Panc1 (cell line): ENCODE measurements around the gene CA12. TPM values are rescaled to one million over a fixed set of nuclear protein-coding genes. Genes with fewer than 3 reads are reported as not detected.

ENCODE experiments used
- ATAC-seq: fragments of 200-7000 bp; cut with Tn5 transposase; 2 replicates; pipeline ENCODE4 v1.9.1; 2020; ENCODE audit warnings: mild to moderate bottlenecking, moderate library complexity
- BruUV-seq: library from RNA; stranded (reverse); fragments of 400-500 nt; replicated peaks from 2 replicates; lab custom pipeline; 2021; lab: Mats Ljungman, UMichigan
- CTCF ChIA-PET: fragments of 300-600 bp; sonication (Branson Sonifier 250); formaldehyde crosslinking; loops from one replicate; lab custom pipeline; 2022; ENCODE audit warnings: antibody characterized with exemption; lab: Charles Lee
- POLR2A ChIA-PET: fragments of 300-600 bp; sonication (Branson Sonifier 250); formaldehyde crosslinking; loops from one replicate; lab custom pipeline; 2022; ENCODE audit warnings: antibody characterized with exemption; lab: Charles Lee
- DNase-seq: peaks from one replicate; pipeline ENCODE4 v3.0.0-alpha.2; 2010; ENCODE audit warnings: low read depth, low spot score
- H3K27ac ChIP-seq: 2 replicates; pipeline ENCODE4 v1.5.1; 2011; ENCODE audit warnings: mild to moderate bottlenecking, low read length, inconsistent platforms
- H3K27me3 ChIP-seq: fragments of 200-500 bp; sonication (Bioruptor generic); 2 replicates; pipeline ENCODE4 v1.6.0; 2014; ENCODE audit warnings: low read length, inconsistent platforms; ENCODE audit not compliant: control insufficient read depth, insufficient read depth
- H3K36me3 ChIP-seq: fragments of 200-500 bp; sonication (Bioruptor generic); 2 replicates; pipeline ENCODE4 v1.5.1; 2014; ENCODE audit warnings: inconsistent platforms, mild to moderate bottlenecking, low read length, moderate library complexity; ENCODE audit not compliant: control insufficient read depth, insufficient read depth
- H3K4me1 ChIP-seq: 2 replicates; pipeline ENCODE4 v1.5.1; 2011; ENCODE audit warnings: inconsistent platforms, mild to moderate bottlenecking, low read length, moderate library complexity; ENCODE audit not compliant: control insufficient read depth, insufficient read depth
- H3K4me3 ChIP-seq, 2 experiments: 2 replicates each; pipeline ENCODE4 v1.5.1; 2011 to 2012; ENCODE audit warnings: low read depth in 2 of 2, low read length in 2 of 2, mild to moderate bottlenecking in 2 of 2, inconsistent platforms in 1 of 2, moderate library complexity in 1 of 2
- H3K9me3 ChIP-seq: fragments of 200-500 bp; sonication (Bioruptor generic); 2 replicates; pipeline ENCODE4 v1.5.1; 2014; ENCODE audit warnings: low read depth, mild to moderate bottlenecking, inconsistent platforms, low read length, moderate library complexity; ENCODE audit not compliant: control insufficient read depth, insufficient read depth
- CTCF ChIP-seq: fragments of 450-650 bp; IDR thresholded peaks from 2 replicates; pipeline ENCODE4 v1.5.1; 2017; ENCODE audit warnings: mild to moderate bottlenecking
- POLR2AphosphoS5 ChIP-seq: IDR thresholded peaks from 2 replicates; pipeline ENCODE4 v1.6.1; 2012; ENCODE audit warnings: mild to moderate bottlenecking, low read depth, low read length, moderate library complexity
- SIN3A ChIP-seq: IDR thresholded peaks from 2 replicates; pipeline ENCODE4 v1.6.1; 2012; ENCODE audit warnings: low read depth, mild to moderate bottlenecking, low read length, moderate library complexity, borderline replicate concordance; ENCODE audit not compliant: insufficient read depth
- TCF7L2 ChIP-seq: IDR thresholded peaks from 2 replicates; pipeline ENCODE4 v1.6.1; 2011; ENCODE audit warnings: mild to moderate bottlenecking, low read depth, low read length, inconsistent platforms
- in situ Hi-C: cut with HindIII; loops from 2 replicates; pipeline ENCODE4 v1.10.0; 2016; ENCODE audit warnings: low sequenced_read_pairs, low pct_unique_long_range_greater_than_20kb
- intact Hi-C: fragments of 100-400 bp; cut with micrococcal nuclease; formaldehyde crosslinking; loops from one replicate; pipeline ENCODE4 v1.10.0; 2022; ENCODE audit not compliant: unreplicated experiment
- total RNA-seq: library from RNA; stranded (reverse); gene quantifications from one replicate; pipeline ENCODE4 v1.2.1, GENCODE V29; 2021; ENCODE audit not compliant: unreplicated experiment
- TF ChIP-seq, protein P1 (sequence below), 2 experiments: IDR thresholded peaks; 2 replicates each; pipeline ENCODE4 v1.6.1; 2011 to 2012; ENCODE audit warnings: low read depth in 2 of 2, control low read depth in 1 of 2, low read length in 1 of 2, mild to moderate bottlenecking in 1 of 2, moderate library complexity in 1 of 2; ENCODE audit not compliant: insufficient read depth in 1 of 2

The CA12 gene
- total RNA-seq, 1 experiment from 2014 or later, result 0.74 TPM

DNA sequence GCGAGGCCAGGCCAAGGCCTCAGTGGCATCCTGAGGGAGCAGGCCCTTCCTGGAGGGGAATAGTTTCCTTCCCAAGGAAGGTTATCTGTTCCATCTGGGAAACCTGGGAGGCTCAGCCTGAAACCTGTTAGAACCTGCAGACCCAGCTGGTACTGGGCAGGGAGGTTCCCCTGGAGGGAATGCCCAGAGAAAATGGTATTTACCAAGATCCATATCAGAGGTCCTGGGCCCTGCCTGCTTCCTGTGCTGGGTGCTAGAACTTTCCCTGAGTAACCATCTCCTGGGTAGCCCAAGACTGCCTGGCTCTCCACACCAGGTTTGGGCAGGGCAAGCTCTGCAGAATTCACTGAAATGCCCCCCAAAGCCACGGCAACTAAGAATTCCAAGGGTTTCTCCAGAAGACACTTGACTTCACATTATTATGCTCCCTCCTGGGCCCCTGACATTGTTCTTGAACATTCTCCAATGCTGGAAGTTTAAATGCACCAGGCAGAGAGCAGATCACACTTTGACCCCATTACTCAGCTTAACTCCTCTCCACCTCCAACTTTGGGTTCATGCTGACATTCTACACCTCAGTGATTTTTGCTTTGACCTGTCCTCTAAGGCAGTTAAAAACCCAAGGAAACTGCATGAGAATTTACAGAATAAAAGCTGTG lies 2.0 kb downstream of the CA12 start:
- no TSS peak for BruUV-seq
- no peaks in the 10 kb centered on the region for H3K9me3 ChIP-seq
- no peak overlapping the region for H3K4me3 ChIP-seq
- POLR2A ChIA-PET, result interaction anchor here (0.5 kb wide), 1 partner anchor 101 kb away, joined by 4 read pairs; no protein-coding TSS in a partner anchor
- CTCF ChIA-PET, result interaction anchor here (0.7 kb wide), 1 partner anchor 111 kb away, joined by 7 read pairs; no protein-coding TSS in a partner anchor
- no peak overlapping the region for H3K27ac ChIP-seq
- ATAC-seq, result no peak
- H3K4me1 ChIP-seq, result no peaks in the 10 kb centered on the region
- no peak for DNase-seq
- TF ChIP-seq, protein P1, sequence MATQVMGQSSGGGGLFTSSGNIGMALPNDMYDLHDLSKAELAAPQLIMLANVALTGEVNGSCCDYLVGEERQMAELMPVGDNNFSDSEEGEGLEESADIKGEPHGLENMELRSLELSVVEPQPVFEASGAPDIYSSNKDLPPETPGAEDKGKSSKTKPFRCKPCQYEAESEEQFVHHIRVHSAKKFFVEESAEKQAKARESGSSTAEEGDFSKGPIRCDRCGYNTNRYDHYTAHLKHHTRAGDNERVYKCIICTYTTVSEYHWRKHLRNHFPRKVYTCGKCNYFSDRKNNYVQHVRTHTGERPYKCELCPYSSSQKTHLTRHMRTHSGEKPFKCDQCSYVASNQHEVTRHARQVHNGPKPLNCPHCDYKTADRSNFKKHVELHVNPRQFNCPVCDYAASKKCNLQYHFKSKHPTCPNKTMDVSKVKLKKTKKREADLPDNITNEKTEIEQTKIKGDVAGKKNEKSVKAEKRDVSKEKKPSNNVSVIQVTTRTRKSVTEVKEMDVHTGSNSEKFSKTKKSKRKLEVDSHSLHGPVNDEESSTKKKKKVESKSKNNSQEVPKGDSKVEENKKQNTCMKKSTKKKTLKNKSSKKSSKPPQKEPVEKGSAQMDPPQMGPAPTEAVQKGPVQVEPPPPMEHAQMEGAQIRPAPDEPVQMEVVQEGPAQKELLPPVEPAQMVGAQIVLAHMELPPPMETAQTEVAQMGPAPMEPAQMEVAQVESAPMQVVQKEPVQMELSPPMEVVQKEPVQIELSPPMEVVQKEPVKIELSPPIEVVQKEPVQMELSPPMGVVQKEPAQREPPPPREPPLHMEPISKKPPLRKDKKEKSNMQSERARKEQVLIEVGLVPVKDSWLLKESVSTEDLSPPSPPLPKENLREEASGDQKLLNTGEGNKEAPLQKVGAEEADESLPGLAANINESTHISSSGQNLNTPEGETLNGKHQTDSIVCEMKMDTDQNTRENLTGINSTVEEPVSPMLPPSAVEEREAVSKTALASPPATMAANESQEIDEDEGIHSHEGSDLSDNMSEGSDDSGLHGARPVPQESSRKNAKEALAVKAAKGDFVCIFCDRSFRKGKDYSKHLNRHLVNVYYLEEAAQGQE (IDR thresholded peaks at IDR 0.05; ENCODE audit: insufficient read depth in 1 of 2, low read depth in 2 of 2, low read length in 1 of 2), result no peak
- TF ChIP-seq SIN3A (no peak), CTCF (no peak), TCF7L2 (no peak), POLR2AphosphoS5 (no peak)
- peaks cover 8% of the 10 kb centered on the region for H3K27me3 ChIP-seq
- in situ Hi-C loops, result no loop called here
- intact Hi-C loops, result no loop called here
- no peaks in the 10 kb centered on the region for H3K36me3 ChIP-seq

DNA sequence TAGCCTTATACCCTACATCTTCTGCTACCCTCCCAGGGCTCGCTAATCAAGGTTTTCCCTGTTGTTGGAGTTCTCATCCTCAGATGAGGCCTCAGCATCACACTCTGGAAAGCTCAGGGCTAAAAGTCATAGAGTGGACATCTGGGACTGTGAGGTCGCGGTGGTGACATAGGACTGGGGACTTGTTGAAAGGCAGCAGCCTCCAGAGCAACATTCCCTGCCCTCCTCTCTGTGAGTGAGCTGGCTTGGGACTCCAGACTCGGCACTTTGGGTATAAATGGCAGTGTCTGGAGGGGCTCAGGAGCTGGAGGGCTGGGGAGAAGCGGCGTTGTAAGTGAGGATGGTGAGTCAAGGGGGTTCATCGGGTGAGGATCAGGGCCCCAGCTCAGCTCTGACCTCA lies 2.7 kb downstream of the CA12 start:
- ChIA-PET CTCF (no interaction called here), POLR2A (no interaction called here)
- no peak for ATAC-seq
- intact Hi-C loops, result no loop called here
- TF ChIP-seq POLR2AphosphoS5 (no peak), CTCF (no peak), TCF7L2 (no peak), SIN3A (no peak)
- TF ChIP-seq, protein P1 (IDR thresholded peaks at IDR 0.05; ENCODE audit: insufficient read depth in 1 of 2, low read depth in 2 of 2, low read length in 1 of 2), result no peak
- no peak for DNase-seq
- no peak overlapping the region for H3K27ac ChIP-seq
- H3K36me3 ChIP-seq, result no peaks in the 10 kb centered on the region
- no TSS peak for BruUV-seq
- in situ Hi-C loops, result no loop called here
- no peak overlapping the region for H3K4me3 ChIP-seq
- H3K27me3 ChIP-seq, result peaks cover 8% of the 10 kb centered on the region
- no peaks in the 10 kb centered on the region for H3K4me1 ChIP-seq
- H3K9me3 ChIP-seq, result no peaks in the 10 kb centered on the region
